ENCODE data around the gene TFF2.

DNA sequence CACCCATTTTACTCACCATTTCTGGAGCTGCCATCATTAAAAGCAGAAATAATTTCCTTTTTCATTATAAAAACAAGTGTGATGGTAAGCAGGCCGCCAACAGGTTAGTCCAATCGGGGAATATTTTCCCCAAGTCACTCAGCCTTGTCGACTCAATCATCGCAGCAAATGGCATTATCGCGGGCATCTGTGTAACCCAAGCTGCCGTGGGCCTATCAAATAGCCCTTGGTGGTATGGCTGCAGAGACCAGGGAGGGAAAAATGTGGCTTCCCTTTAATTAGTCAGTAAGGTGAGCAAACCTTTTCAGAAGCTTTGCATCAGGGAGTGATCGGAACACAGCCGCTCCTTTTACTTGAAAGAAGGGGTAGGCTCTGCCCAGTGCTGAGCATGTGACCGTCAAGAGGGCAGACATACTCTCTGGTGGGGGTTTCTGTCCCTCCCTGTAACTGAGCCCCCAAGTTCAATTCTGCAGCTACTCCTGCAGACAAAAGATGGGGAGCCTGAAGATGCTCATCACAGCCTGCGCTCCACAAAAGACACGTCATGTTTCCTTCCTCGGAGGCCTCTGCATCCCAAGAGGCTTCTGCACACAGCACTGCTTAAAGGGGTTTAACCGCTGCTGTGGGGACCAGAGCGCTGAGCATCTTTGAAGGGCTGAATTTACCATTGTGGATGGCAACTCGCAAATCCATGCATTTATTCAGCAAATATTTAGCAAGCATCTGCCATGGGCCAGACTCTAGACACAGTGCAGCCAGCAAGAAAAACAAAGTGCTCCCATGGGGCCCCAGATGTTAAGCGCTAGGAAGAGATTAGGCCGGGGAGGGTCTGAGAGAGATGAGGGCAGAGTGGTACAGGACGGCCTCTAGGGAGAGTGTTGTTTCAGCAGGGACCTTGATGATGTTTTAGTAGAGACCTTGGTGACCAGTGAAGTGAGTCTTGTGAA lies 46.3 kb upstream of the TFF2 start:
- TF ChIP-seq, protein P1, sequence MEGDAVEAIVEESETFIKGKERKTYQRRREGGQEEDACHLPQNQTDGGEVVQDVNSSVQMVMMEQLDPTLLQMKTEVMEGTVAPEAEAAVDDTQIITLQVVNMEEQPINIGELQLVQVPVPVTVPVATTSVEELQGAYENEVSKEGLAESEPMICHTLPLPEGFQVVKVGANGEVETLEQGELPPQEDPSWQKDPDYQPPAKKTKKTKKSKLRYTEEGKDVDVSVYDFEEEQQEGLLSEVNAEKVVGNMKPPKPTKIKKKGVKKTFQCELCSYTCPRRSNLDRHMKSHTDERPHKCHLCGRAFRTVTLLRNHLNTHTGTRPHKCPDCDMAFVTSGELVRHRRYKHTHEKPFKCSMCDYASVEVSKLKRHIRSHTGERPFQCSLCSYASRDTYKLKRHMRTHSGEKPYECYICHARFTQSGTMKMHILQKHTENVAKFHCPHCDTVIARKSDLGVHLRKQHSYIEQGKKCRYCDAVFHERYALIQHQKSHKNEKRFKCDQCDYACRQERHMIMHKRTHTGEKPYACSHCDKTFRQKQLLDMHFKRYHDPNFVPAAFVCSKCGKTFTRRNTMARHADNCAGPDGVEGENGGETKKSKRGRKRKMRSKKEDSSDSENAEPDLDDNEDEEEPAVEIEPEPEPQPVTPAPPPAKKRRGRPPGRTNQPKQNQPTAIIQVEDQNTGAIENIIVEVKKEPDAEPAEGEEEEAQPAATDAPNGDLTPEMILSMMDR (IDR thresholded peaks at IDR 0.05), result no peak
- TF ChIP-seq POLR2A (IDR thresholded peaks at IDR 0.05) (no peak), EP300 (IDR thresholded peaks at IDR 0.05) (no peak)
